Activated naive CD8-positive, alpha-beta T cell treated with anti-CD3 and anti-CD28 coated beads, Interleukin-2, amount 50 U/mL, for 24 hours (primary cell): Measurements from ENCODE around the gene DNAAF1.
"Not testable (repeated sequence)": the region's sequence is repeated elsewhere in the genome, so short reads cannot be mapped to it uniquely, and the experiment has no call there.

Experiments
- ATAC-seq: fragments of 150-1000 bp; cut with Tn5 transposase; one replicate; pipeline ENCODE4 v1.10.0; 2021
- DNase-seq: peaks from one replicate; pipeline ENCODE4 v3.0.0; 2021
- H3K27ac Mint-ChIP-seq: one replicate; pipeline ENCODE4 v1.8.0; 2021; ENCODE audit warnings: mild to moderate bottlenecking, mixed read lengths
- H3K27me3 Mint-ChIP-seq: one replicate; pipeline ENCODE4 v1.8.0; 2021; ENCODE audit warnings: mixed read lengths
- H3K36me3 Mint-ChIP-seq: one replicate; pipeline ENCODE4 v1.8.0; 2021; ENCODE audit warnings: low read depth, mixed read lengths
- H3K4me1 Mint-ChIP-seq: one replicate; pipeline ENCODE4 v1.8.0; 2021; ENCODE audit warnings: mixed read lengths
- H3K4me3 Mint-ChIP-seq: one replicate; pipeline ENCODE4 v1.8.0; 2021; ENCODE audit warnings: mild to moderate bottlenecking, moderate library complexity, mixed read lengths
- H3K9me3 Mint-ChIP-seq: one replicate; pipeline ENCODE4 v1.8.0; 2021; ENCODE audit warnings: mixed read lengths

Gene DNAAF1

GRCh38 chr16:84144859-84145639 lies at the start of gene DNAAF1, which contains the start of gene HSDL1:
Gene DNAAF1 (plus strand): TSS chr16:84145308. CDS start chr16:84145441, 133 bp downstream.
Gene HSDL1 (minus strand): TSS chr16:84145177. CDS start chr16:84131321, 13,856 bp downstream.
- Mint-ChIP-seq H3K4me1 (peaks cover 23% of the 10 kb centered on the region), H3K9me3 (no peaks in the 10 kb centered on the region), H3K4me3 (peak within 1 kb of the TSS; percentile 93)

GRCh38 chr16:84095466-84095865 lies 49.6 kb upstream of the DNAAF1 start:
- Mint-ChIP-seq H3K36me3 (peaks cover 55% of the 10 kb centered on the region), H3K27ac (no peak overlapping the region), H3K9me3 (no peaks in the 10 kb centered on the region), H3K4me3 (no peak overlapping the region), H3K27me3 (no peaks in the 10 kb centered on the region), H3K4me1 (peaks cover 10% of the 10 kb centered on the region)
- DNase-seq: no peak
- ATAC-seq: no peak

More at GRCh38 chr16:84144859-84145639, at the start of gene DNAAF1, which contains the start of gene HSDL1:
- DNase-seq (peak; percentile 96), ATAC-seq (peak; percentile 83)
- H3K36me3 Mint-ChIP-seq: no peaks in the 10 kb centered on the region
- peaks cover 3% of the 10 kb centered on the region for H3K27me3 Mint-ChIP-seq
- H3K27ac Mint-ChIP-seq: peak within 1 kb of the TSS; percentile 86

GRCh38 chr16:84096447-84097005 lies 48.6 kb upstream of the DNAAF1 start:
- ATAC-seq (no peak), DNase-seq (no peak)
- H3K36me3 Mint-ChIP-seq: peaks cover 46% of the 10 kb centered on the region
- no peak overlapping the region for H3K4me3 Mint-ChIP-seq
- peaks cover 10% of the 10 kb centered on the region for H3K4me1 Mint-ChIP-seq
- no peak overlapping the region for H3K27ac Mint-ChIP-seq
- H3K9me3 Mint-ChIP-seq: no peaks in the 10 kb centered on the region
- no peaks in the 10 kb centered on the region for H3K27me3 Mint-ChIP-seq

GRCh38 chr16:84098939-84099338 lies 46.2 kb upstream of the DNAAF1 start:
- no peak for DNase-seq
- H3K4me3 Mint-ChIP-seq: no peak overlapping the region
- peaks cover 36% of the 10 kb centered on the region for H3K36me3 Mint-ChIP-seq
- H3K9me3 Mint-ChIP-seq: no peaks in the 10 kb centered on the region
- no peak for ATAC-seq
- no peaks in the 10 kb centered on the region for H3K27me3 Mint-ChIP-seq
- peaks cover 22% of the 10 kb centered on the region for H3K4me1 Mint-ChIP-seq
- no peak overlapping the region for H3K27ac Mint-ChIP-seq

GRCh38 chr16:84103678-84104077 lies 41.4 kb upstream of the DNAAF1 start:
- H3K27me3 Mint-ChIP-seq: no peaks in the 10 kb centered on the region
- ATAC-seq (no peak), DNase-seq (no peak)
- H3K4me3 Mint-ChIP-seq: no peak overlapping the region
- H3K27ac Mint-ChIP-seq: no peak overlapping the region
- no peaks in the 10 kb centered on the region for H3K9me3 Mint-ChIP-seq
- H3K4me1 Mint-ChIP-seq: peaks cover 38% of the 10 kb centered on the region
- peaks cover 18% of the 10 kb centered on the region for H3K36me3 Mint-ChIP-seq

- H3K27ac Mint-ChIP-seq: no peak overlapping the region
- no peak overlapping the region for H3K4me3 Mint-ChIP-seq
- no peaks in the 10 kb centered on the region for H3K27me3 Mint-ChIP-seq
- peaks cover 13% of the 10 kb centered on the region for H3K36me3 Mint-ChIP-seq
- peaks cover 42% of the 10 kb centered on the region for H3K4me1 Mint-ChIP-seq
- no peak for ATAC-seq
- no peaks in the 10 kb centered on the region for H3K9me3 Mint-ChIP-seq
- no peak for DNase-seq
Observed at GRCh38 chr16:84104231-84104630, 40.9 kb upstream of the DNAAF1 start.

- Mint-ChIP-seq H3K27me3 (no peaks in the 10 kb centered on the region), H3K9me3 (no peaks in the 10 kb centered on the region), H3K27ac (no peak overlapping the region), H3K4me3 (no peak overlapping the region), H3K4me1 (peaks cover 39% of the 10 kb centered on the region), H3K36me3 (peaks cover 11% of the 10 kb centered on the region)
- no peak for DNase-seq
- ATAC-seq: no peak
Observed at GRCh38 chr16:84105301-84105815, 39.8 kb upstream of the DNAAF1 start.

- Mint-ChIP-seq H3K27ac (no peak overlapping the region), H3K9me3 (no peaks in the 10 kb centered on the region), H3K4me3 (no peak overlapping the region), H3K27me3 (no peaks in the 10 kb centered on the region), H3K4me1 (peaks cover 46% of the 10 kb centered on the region), H3K36me3 (peaks cover 11% of the 10 kb centered on the region)
- ATAC-seq: no peak
- DNase-seq: no peak
Observed at GRCh38 chr16:84105948-84106740, 39.0 kb upstream of the DNAAF1 start.

- DNase-seq (no peak), ATAC-seq (no peak)
- Mint-ChIP-seq H3K4me1 (peaks cover 51% of the 10 kb centered on the region), H3K4me3 (no peak overlapping the region), H3K36me3 (peaks cover 8% of the 10 kb centered on the region), H3K9me3 (no peaks in the 10 kb centered on the region), H3K27me3 (no peaks in the 10 kb centered on the region), H3K27ac (no peak overlapping the region)
Observed at GRCh38 chr16:84107921-84108320, 37.2 kb upstream of the DNAAF1 start.

GRCh38 chr16:84109598-84110335 lies 35.3 kb upstream of the DNAAF1 start:
- Mint-ChIP-seq H3K4me3 (no peak overlapping the region), H3K36me3 (peaks cover 8% of the 10 kb centered on the region), H3K4me1 (peaks cover 52% of the 10 kb centered on the region), H3K9me3 (no peaks in the 10 kb centered on the region), H3K27me3 (no peaks in the 10 kb centered on the region), H3K27ac (peak overlapping the region; percentile 20)
- no peak for ATAC-seq
- no peak for DNase-seq

- H3K4me3 Mint-ChIP-seq: no peak overlapping the region
- H3K9me3 Mint-ChIP-seq: no peaks in the 10 kb centered on the region
- ATAC-seq (no peak), DNase-seq (no peak)
- no peaks in the 10 kb centered on the region for H3K27me3 Mint-ChIP-seq
- H3K36me3 Mint-ChIP-seq: peaks cover 8% of the 10 kb centered on the region
- peaks cover 54% of the 10 kb centered on the region for H3K4me1 Mint-ChIP-seq
- peak overlapping the region; percentile 59 for H3K27ac Mint-ChIP-seq
Observed at GRCh38 chr16:84110527-84110926, 34.6 kb upstream of the DNAAF1 start.

GRCh38 chr16:84111525-84111924 lies 33.6 kb upstream of the DNAAF1 start:
- no peak for ATAC-seq
- DNase-seq: no peak
- H3K36me3 Mint-ChIP-seq: peaks cover 4% of the 10 kb centered on the region
- peaks cover 55% of the 10 kb centered on the region for H3K4me1 Mint-ChIP-seq
- H3K27ac Mint-ChIP-seq: peak overlapping the region; percentile 54
- no peaks in the 10 kb centered on the region for H3K9me3 Mint-ChIP-seq
- peak overlapping the region; percentile 24 for H3K4me3 Mint-ChIP-seq
- H3K27me3 Mint-ChIP-seq: no peaks in the 10 kb centered on the region

GRCh38 chr16:84111949-84112348 lies 33.2 kb upstream of the DNAAF1 start:
- H3K36me3 Mint-ChIP-seq, H3K27me3 Mint-ChIP-seq, H3K9me3 Mint-ChIP-seq: not testable (repeated sequence)
- Mint-ChIP-seq H3K27ac (peak overlapping the region; percentile 54), H3K4me1 (peaks cover 52% of the 10 kb centered on the region), H3K4me3 (peak overlapping the region; percentile 24)
- DNase-seq (peak; percentile 40), ATAC-seq (peak; percentile 6)
